Activated CD4-positive, CD25-positive, alpha-beta regulatory T cell treated with anti-CD3 and anti-CD28 coated beads, Interleukin-2, amount 50 U/mL, for 24 hours (primary cell): ENCODE results near the gene ZNF599.

Experiments used
- ATAC-seq, 2 donors: fragments of 150-1000 bp; cut with Tn5 transposase; one replicate each; pipeline ENCODE4 v1.10.0; 2021; ENCODE audit warnings: mild to moderate bottlenecking in 1 of 2, moderate library complexity in 1 of 2

The ZNF599 gene

GRCh38 chr19:34734537-34735103 is 38.4 kb downstream of the ZNF599 start:
- peak in 1 of 2 donors; percentile 72 for ATAC-seq

- ATAC-seq, result peak; percentile 88 to 89
Measured at GRCh38 chr19:34733746-34734536, 39.1 kb downstream of the ZNF599 start, which contains the start of gene ZNF181. Gene ZNF181, plus strand, starts transcription at chr19:34734243. Its CDS starts 795 bp downstream, at chr19:34735038.

DNA sequence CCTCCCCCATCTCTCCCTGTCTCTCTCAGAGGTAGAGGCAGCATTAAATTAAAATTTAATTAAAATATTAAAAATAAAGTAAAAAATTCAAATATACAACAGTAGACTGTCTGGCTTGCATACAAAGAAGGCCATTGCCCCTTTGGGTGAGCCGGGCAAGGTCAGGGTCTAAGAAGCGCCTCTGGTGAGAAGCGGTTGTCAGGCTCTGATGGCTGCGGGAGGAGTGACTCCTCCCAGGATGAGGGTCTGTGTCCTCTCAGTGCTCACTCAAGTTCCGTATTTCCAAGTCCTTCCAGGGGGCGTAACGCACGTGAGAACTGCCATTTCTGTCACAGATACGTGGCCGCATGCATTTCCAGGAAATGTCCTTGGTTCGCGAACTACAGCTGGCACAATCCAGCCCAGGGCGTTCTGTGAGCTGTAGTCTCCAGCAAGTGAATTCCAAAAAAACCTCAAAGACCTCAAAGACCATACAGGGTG is 39.7 kb downstream of the ZNF599 start:
- ATAC-seq, result peak; percentile 4 to 8

- no peak for ATAC-seq
Measured at GRCh38 chr19:34732612-34733211, 40.3 kb downstream of the ZNF599 start.

DNA sequence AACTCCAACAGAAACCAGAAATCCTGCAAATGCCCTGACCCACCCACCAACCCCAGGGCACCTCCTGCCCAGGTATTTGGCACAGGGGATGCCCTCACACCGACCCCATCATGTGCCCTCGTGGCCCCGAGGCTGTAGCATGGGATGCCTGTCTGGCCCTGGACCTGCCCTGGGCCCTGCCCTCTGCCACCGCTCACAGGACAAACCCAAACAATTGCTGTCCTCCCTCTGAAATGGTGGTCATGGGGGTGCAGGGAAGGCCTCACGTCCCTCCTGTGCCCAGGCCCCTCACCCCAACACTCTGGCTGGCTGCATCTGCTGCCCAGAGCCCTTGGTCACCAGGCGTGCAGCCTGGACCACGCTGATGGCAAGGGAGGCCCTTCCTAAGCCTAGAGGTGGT is 41.1 kb downstream of the ZNF599 start:
- ATAC-seq, result no peak

DNA sequence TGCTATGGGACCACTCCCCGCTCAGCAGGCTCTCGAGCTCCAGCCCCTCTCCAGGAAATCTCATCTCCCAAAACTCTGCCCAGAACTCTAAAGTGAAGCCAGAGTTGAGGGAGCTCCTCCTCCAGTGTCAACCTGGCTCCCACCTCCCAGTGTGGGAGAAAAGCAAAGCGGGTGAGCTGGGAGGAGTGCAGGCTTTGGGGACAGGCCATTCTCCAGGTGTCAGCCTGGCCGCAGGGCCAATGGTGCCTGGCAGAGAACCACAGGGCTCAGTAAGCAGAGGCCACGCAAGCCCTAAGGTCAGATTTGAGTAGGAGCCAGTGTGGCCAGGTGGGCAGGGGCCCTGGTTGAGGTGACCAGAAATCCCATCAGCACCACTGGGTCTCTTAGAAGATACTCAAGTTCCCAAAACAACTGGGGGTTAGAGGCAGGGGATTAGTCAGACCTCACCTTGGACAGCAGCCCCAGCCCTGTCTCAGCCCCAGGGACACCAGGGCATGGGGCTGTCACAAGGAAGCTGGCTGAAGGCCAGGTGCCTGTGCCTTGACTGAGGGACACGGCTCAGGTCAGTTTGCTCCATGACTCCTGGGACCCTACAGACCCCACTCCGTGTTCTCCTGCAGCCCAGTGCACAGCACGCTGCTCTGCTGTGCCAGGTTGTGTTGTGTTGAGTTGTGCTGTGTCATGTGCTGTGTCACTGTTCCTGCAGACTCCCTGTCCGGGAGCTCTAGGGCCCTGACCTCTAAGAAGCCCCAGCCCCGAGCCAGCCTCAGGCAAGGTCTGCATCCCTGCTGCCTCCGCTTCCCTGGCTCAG is 41.8 kb downstream of the ZNF599 start:
- no peak for ATAC-seq

- no peak for ATAC-seq
Measured at GRCh38 chr19:34725400-34725799, 47.6 kb downstream of the ZNF599 start.

GRCh38 chr19:34722353-34722752 is 50.7 kb downstream of the ZNF599 start:
- no peak for ATAC-seq

DNA sequence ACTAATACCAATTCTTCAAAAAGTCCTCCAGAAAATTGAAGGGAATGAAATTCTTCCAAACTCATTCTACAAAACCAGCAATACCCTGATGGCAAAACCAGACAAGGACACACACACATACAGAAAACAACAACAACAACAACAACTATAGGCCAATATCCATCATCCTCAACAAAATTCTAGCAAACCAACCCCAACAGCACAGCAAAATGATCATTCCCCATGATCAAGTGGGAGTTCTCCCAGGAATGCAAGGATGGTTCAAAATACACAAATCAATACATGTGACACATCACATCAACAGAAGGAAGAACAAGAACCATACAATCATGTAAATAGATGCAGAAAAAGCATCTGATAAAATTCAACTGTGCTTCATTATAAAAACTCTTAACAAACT is 57.7 kb downstream of the ZNF599 start:
- ATAC-seq, result no peak

DNA sequence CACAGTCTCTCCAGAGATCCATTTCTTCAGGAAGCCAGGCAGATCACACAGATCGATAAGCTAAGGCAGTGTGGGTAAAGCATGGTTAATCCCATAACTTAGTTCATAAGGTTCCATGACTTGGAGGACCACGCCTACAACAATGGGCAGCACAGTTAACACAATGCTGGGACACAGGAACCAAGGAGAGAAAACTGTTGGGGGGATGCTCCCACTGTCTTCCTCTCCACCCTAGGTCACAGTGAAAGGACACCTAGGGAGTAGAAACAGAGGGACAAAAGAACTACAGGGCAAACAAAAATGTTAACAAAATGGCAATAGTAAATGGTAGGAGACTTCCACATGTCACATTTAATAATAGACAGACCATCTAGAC is 59.8 kb downstream of the ZNF599 start:
- ATAC-seq, result no peak

DNA sequence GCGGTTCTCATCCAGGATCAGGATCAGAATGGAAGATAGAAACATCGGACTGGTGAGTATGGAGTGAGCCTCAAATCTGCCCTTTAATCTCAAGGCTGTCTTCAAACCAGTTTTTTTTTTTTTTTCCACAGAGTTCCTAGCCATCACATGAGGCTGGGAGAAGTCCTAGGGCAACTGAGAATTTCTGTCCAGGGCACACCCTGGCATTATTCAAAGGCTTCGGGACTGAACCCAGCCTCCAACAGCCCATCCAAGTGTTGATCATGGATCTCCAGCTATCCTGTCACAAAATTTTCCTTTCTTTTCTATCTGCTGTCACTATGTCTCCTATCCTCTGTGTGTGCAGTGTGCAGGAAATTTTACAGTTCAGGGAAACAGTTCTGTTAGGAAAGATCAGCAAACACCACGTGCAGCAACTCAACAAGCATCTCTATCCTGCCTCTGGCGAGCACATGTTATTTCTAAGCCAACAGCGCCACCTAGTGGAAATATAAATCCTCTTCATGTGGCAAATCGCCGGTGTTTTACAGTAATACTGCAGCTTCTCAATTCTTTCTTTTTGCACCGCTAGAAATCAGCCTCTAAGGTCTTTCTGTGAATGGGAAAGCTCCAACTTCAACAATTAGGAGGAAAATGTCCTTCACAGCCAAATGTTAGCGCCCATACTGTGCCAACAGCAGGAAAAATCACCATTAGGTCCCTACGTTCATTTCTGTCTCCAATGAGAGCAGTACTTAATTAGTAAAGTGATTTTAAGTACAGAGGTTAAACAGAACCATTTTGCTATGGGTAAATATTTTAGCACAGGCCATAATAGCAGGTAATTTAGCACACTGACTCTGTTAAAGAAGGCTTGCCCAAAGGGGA is 60.4 kb downstream of the ZNF599 start:
- peak; percentile 43 to 51 for ATAC-seq

DNA sequence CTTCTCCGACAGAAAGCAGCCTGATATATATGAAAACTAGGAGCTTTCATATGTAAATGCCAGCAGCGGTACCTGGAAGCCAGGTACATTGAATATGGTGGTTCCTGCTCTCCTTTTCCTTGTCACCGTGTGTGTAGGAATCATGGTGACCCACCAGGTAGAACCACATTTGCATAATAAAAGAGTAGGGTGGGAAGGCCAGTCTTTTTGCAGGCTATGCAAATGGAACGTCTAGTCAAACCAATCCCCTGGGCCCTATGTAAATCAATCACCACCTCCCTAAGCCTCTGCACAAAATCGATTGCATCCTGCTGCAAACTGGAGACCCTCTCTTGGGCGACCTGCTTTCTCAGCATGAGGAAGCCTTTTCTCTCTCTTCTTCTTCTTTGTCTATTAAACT is 61.1 kb downstream of the ZNF599 start:
- no peak for ATAC-seq
